ENCODE measurements around the gene PPP2R2D. TPM values are rescaled to one million over a fixed set of nuclear protein-coding genes. Genes with fewer than 3 reads are reported as not detected.

Gene PPP2R2D
- total RNA-seq, 2 experiments from 2014 or later = 32.6 to 32.9 TPM

DNA sequence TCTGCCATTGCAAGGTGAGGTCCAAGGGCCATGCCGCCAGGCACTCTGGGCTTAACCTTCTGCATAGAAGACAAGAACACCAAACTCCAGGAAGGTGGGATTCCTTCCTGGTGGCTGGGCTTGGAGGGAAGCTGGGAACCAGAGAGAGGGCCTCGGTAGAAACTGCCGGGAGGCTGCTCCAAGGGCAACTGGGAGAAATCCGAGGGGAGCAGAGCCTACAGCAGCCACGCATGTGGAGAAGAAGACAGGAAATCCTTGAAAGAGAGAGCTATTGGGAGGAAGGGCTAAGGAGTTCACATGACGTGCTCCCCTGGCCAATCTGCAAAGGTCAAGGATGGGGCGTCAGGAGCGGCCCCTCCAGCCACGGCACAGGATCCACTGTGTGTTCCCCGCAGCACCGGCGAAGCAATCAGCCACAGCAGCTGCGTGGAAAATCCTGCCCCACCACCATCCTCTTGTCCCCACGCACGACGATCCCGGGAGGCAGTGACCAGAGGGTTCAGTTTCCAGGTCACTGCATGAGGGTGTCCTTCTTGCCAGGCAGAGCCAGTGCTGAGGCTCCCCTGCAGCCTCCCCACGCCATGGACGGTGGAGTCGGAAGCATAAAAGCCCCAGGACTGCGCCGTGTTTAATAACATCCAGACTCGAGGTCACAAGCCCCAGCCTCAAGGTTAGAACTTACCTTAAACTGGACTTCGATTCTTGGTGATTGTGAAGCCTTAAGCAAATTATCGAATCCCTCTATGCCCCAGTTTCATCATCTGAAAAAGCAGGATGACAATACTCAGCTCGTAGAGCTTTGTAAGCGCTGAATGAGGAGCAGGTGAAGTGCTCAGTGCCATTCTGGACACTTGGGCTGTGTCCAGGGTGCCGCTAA is 8.6 kb upstream of the PPP2R2D start:
- no peaks in the 10 kb centered on the region for H3K27me3 ChIP-seq (ENCODE audit: control insufficient read depth in 1 of 2, insufficient read depth in 2 of 2, low read length in 2 of 2)
- H3K36me3 ChIP-seq (ENCODE audit: insufficient read depth, low read length) = no peaks in the 10 kb centered on the region
- Mint-ChIP-seq H3K9me3 (no peaks in the 10 kb centered on the region), H3K27me3 (no peaks in the 10 kb centered on the region), H3K27ac (no peak overlapping the region), H3K4me3 (no peak overlapping the region), H3K36me3 (ENCODE audit: low read depth) (no peaks in the 10 kb centered on the region), H3K4me1 (ENCODE audit: low read depth) (peaks cover 10% of the 10 kb centered on the region)
- ChIA-PET POLR2A (no interaction called here), CTCF (no interaction called here)
- DNase-seq = no peak
- no peak overlapping the region for H3K4me3 ChIP-seq (ENCODE audit: low read length)
- no peak overlapping the region for H3K27ac ChIP-seq (ENCODE audit: low read depth in 1 of 2, low read length in 2 of 2)
- H3K9me3 ChIP-seq (ENCODE audit: control insufficient read depth in 1 of 2, insufficient read depth in 1 of 2, low read length in 2 of 2) = no peaks in the 10 kb centered on the region
- intact Hi-C loops (cut with DNase I, micrococcal nuclease) = loop anchor here in 1 of 2 experiments (10.0 kb wide), 1 partner anchor 1787 kb away; no protein-coding TSS in a partner anchor
- H3K4me1 ChIP-seq (ENCODE audit: insufficient read depth, low read length) = peaks cover 13% of the 10 kb centered on the region
- TF ChIP-seq, protein P1, sequence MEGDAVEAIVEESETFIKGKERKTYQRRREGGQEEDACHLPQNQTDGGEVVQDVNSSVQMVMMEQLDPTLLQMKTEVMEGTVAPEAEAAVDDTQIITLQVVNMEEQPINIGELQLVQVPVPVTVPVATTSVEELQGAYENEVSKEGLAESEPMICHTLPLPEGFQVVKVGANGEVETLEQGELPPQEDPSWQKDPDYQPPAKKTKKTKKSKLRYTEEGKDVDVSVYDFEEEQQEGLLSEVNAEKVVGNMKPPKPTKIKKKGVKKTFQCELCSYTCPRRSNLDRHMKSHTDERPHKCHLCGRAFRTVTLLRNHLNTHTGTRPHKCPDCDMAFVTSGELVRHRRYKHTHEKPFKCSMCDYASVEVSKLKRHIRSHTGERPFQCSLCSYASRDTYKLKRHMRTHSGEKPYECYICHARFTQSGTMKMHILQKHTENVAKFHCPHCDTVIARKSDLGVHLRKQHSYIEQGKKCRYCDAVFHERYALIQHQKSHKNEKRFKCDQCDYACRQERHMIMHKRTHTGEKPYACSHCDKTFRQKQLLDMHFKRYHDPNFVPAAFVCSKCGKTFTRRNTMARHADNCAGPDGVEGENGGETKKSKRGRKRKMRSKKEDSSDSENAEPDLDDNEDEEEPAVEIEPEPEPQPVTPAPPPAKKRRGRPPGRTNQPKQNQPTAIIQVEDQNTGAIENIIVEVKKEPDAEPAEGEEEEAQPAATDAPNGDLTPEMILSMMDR (IDR thresholded peaks at IDR 0.05) = no peak
- ATAC-seq (ENCODE audit: poor library complexity) = no peak

DNA sequence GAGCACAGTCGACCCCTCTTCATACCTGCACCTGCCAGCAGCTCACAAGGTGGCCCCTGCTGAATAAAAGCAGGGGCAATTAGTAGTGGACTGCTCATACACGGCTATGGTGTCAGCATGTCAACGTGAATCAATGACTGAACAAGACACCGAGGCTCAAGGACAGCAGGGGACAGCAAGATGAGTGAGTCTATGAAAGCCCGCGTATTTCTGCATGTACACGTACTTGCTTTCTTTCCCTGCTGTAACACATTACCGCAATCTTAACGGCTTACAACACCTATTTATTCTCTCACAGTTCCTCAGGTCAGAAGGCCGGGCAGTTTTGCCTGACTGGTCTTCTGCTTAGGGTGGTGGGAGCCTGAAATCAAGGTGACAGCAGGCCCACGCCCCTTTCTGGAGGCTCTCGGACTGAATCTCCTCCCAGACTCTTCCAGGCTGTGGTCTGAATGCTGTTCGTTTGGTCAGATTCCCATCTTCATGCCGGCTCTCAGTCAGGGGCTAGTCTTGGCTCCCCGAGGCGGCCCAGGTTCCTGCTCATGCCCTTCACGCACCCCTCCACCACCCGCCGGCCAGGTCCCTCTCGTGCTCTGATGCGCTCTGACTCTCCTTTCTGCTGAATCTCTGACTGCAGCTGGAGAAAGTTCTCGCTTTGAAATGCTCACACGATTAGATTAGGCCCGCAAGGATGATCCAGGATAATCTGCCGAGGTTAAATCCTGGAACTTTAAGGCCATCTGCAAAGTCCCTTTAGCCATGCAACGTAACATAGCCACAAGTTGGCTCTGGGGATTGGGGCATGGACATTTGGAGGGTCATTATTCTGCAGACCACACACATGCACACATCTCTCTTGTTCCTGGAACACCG is 7.8 kb upstream of the PPP2R2D start:
- Mint-ChIP-seq H3K4me1 (ENCODE audit: low read depth) (peaks cover 10% of the 10 kb centered on the region), H3K27ac (no peak overlapping the region), H3K36me3 (ENCODE audit: low read depth) (no peaks in the 10 kb centered on the region), H3K9me3 (no peaks in the 10 kb centered on the region), H3K4me3 (no peak overlapping the region), H3K27me3 (no peaks in the 10 kb centered on the region)
- Histone ChIP-seq H3K36me3 (ENCODE audit: insufficient read depth, low read length) (no peaks in the 10 kb centered on the region), H3K4me3 (ENCODE audit: low read length) (no peak overlapping the region), H3K27me3 (ENCODE audit: control insufficient read depth in 1 of 2, insufficient read depth in 2 of 2, low read length in 2 of 2) (no peaks in the 10 kb centered on the region), H3K4me1 (ENCODE audit: insufficient read depth, low read length) (peaks cover 17% of the 10 kb centered on the region), H3K9me3 (ENCODE audit: control insufficient read depth in 1 of 2, insufficient read depth in 1 of 2, low read length in 2 of 2) (no peaks in the 10 kb centered on the region), H3K27ac (ENCODE audit: low read depth in 1 of 2, low read length in 2 of 2) (no peak overlapping the region)
- no peak for DNase-seq
- ChIA-PET POLR2A (no interaction called here), CTCF (no interaction called here)
- intact Hi-C loops (cut with DNase I, micrococcal nuclease) = loop anchor here in 1 of 2 experiments (10.0 kb wide), 1 partner anchor 1788 kb away; no protein-coding TSS in a partner anchor
- TF ChIP-seq, protein P1 (IDR thresholded peaks at IDR 0.05) = no peak
- ATAC-seq (ENCODE audit: poor library complexity) = no peak

DNA sequence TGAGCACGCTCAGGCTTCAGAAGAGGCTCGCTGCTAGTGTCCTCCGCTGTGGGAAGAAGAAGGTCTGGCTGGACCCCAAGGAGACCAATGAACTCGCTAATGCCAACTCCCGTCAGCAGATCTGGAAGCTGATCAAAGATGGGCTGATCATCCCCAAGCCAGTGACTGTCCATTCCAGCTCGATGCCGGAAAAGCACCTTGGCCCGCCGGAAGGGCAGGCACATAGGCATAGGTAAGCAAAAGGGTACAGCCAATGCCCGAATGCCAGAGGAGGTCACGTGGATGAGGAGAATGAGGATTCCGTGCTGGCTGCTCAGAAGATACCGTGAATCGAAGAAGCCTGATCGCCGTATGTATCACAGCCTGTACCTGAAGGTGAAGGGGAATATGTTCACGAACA is 5.7 kb upstream of the PPP2R2D start:
- H3K27me3 Mint-ChIP-seq = no peaks in the 10 kb centered on the region
- no peaks in the 10 kb centered on the region for H3K36me3 Mint-ChIP-seq (ENCODE audit: low read depth)
- ChIA-PET CTCF (no interaction called here), POLR2A (interaction anchor here (1.5 kb wide), 1 partner anchor 78 kb away, joined by 5 read pairs; no protein-coding TSS in a partner anchor)
- DNase-seq = no peak
- Histone ChIP-seq H3K4me1 (ENCODE audit: insufficient read depth, low read length) (peaks cover 23% of the 10 kb centered on the region), H3K9me3 (ENCODE audit: control insufficient read depth in 1 of 2, insufficient read depth in 1 of 2, low read length in 2 of 2) (no peaks in the 10 kb centered on the region), H3K36me3 (ENCODE audit: insufficient read depth, low read length) (no peaks in the 10 kb centered on the region), H3K4me3 (ENCODE audit: low read length) (no peak overlapping the region), H3K27ac (ENCODE audit: low read depth in 1 of 2, low read length in 2 of 2) (no peak overlapping the region), H3K27me3 (ENCODE audit: control insufficient read depth in 1 of 2, insufficient read depth in 2 of 2, low read length in 2 of 2) (no peaks in the 10 kb centered on the region)
- TF ChIP-seq, protein P1 (IDR thresholded peaks at IDR 0.05) = no peak
- peaks cover 28% of the 10 kb centered on the region for H3K4me1 Mint-ChIP-seq (ENCODE audit: low read depth)
- intact Hi-C loops (cut with DNase I, micrococcal nuclease) = loop anchor here in 1 of 2 experiments (10.0 kb wide), 1 partner anchor 1790 kb away; no protein-coding TSS in a partner anchor
- ATAC-seq (ENCODE audit: poor library complexity) = no peak
- H3K27ac Mint-ChIP-seq = no peak overlapping the region
- H3K9me3 Mint-ChIP-seq = no peaks in the 10 kb centered on the region
- no peak overlapping the region for H3K4me3 Mint-ChIP-seq

All from CD4-positive, alpha-beta T cell (primary cell).